ENCODE data around the gene LYPD6. TPM values are rescaled to one million over a fixed set of nuclear protein-coding genes. Genes with fewer than 3 reads are reported as not detected.

The LYPD6 gene
- total and polyA plus RNA-seq, 9 of the 15 experiments (the other 6 are each of a cell fraction or from before 2014, with no cell fraction given) = not detected

DNA sequence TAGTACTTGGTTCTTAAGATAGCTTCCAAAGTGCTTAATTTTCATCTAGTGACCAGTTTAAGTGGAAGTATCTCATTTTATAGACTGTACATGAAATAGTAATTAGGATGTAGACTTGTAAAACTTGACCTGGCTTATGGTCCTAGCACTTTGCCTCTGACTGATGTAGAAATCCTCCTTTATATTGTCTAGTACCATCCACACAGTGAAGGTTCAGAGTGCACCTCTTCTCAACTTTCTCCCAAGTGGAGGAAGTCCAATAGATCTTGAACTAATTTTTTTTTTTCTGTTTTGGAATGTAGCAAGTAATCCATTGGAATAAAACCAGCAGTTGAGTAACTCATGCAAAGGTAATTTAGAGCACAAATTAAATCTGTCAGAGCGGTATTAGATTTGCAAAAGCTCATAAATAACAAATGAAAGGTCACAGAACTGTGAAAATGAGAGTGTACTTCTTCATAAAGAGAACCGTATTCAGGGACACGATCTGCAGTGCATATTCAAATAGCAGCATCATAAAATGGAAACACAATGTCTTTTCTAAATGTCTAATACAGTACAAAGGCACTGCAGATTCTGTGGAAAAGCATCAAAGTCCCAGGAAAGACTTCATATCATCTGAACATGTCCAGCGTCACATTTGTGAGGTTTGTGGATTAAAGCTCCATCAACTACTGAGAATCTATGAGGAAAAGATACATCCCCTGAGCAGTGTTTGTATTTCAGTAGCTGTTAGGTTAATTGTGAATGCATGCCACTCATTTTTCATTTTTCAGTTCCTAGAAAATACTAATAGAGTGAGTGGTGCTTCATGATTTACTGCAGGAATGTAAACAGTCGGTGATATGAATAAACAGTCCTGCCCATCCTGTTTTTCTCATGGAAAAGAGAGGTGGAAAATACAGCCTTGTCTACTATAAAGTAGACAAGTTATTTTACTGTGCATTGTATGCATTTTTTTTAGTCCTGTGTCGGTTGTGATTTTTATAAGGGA is 100.7 kb downstream of the LYPD6 start:
- Histone ChIP-seq H3K27me3 (ENCODE audit: control insufficient read depth in 2 of 2, insufficient read depth in 2 of 2, low read length in 2 of 2) (no peaks in the 10 kb centered on the region), H4K20me1 (replicated peaks; ENCODE audit: control insufficient read depth, insufficient read depth, low read length) (no peaks in the 10 kb centered on the region), H3K79me2 (ENCODE audit: control insufficient read depth, insufficient read depth, low read length) (no peaks in the 10 kb centered on the region), H2AFZ (ENCODE audit: low read depth, low read length) (no peak overlapping the region), H3K9me1 (ENCODE audit: control insufficient read depth, insufficient read depth, low read length) (no peaks in the 10 kb centered on the region), H3K4me1 (replicated peaks in 1 of 2; ENCODE audit: control insufficient read depth in 2 of 2, insufficient read depth in 2 of 2, low read length in 2 of 2) (no peaks in the 10 kb centered on the region), H3K4me3 (no peak overlapping the region), H3K9ac (ENCODE audit: insufficient read depth in 1 of 2, low read depth in 2 of 2, low read length in 2 of 2) (no peak overlapping the region), H3K36me3 (ENCODE audit: control insufficient read depth, insufficient read depth, low read length) (no peaks in the 10 kb centered on the region), H3K9me3 (replicated peaks; ENCODE audit: control insufficient read depth, insufficient read depth, low read depth, low read length) (no peaks in the 10 kb centered on the region), H3K27ac (ENCODE audit: extremely low read depth, low read depth, low read length) (no peak overlapping the region), H3K4me2 (ENCODE audit: insufficient read depth, low read length) (no peak overlapping the region)
- no TSS peak for BruUV-seq (replicated peaks)
- ChIA-PET POLR2A (no interaction called here), CTCF (ENCODE audit: low intra/inter-chr PET ratio) (no interaction called here)
- intact Hi-C loops (cut with micrococcal nuclease) (no loop called here), in situ Hi-C loops (cut with MboI) (no loop called here)
- ATAC-seq (no peak), FAIRE-seq (no peak), DNase-seq (ENCODE audit: extremely low read depth in 1 of 4, low spot score in 3 of 4) (no peak)
- WGBS (ENCODE audit: insufficient coverage, low coverage, missing lambda C conversion rate) = 0% methylated on average over 6 of the region's 6 CpGs
- TF ChIP-seq ZC3H8 (IDR thresholded peaks at IDR 0.05) (no peak), ZNF280B (CRISPR knock-in tag; IDR thresholded peaks at IDR 0.05) (no peak), PHTF2 (CRISPR knock-in tag; IDR thresholded peaks at IDR 0.05) (no peak), ZC3H11A (IDR thresholded peaks at IDR 0.05; ENCODE audit: low read depth, low read length) (no peak), ZBTB33 (CRISPR knock-in tag; IDR thresholded peaks at IDR 0.05) (no peak), CLOCK (CRISPR knock-in tag; IDR thresholded peaks at IDR 0.05; ENCODE audit: borderline replicate concordance) (no peak), KHSRP (IDR thresholded peaks at IDR 0.05) (no peak), TFE3 (CRISPR knock-in tag; IDR thresholded peaks at IDR 0.05) (no peak)
- TF ChIP-seq, protein P1, sequence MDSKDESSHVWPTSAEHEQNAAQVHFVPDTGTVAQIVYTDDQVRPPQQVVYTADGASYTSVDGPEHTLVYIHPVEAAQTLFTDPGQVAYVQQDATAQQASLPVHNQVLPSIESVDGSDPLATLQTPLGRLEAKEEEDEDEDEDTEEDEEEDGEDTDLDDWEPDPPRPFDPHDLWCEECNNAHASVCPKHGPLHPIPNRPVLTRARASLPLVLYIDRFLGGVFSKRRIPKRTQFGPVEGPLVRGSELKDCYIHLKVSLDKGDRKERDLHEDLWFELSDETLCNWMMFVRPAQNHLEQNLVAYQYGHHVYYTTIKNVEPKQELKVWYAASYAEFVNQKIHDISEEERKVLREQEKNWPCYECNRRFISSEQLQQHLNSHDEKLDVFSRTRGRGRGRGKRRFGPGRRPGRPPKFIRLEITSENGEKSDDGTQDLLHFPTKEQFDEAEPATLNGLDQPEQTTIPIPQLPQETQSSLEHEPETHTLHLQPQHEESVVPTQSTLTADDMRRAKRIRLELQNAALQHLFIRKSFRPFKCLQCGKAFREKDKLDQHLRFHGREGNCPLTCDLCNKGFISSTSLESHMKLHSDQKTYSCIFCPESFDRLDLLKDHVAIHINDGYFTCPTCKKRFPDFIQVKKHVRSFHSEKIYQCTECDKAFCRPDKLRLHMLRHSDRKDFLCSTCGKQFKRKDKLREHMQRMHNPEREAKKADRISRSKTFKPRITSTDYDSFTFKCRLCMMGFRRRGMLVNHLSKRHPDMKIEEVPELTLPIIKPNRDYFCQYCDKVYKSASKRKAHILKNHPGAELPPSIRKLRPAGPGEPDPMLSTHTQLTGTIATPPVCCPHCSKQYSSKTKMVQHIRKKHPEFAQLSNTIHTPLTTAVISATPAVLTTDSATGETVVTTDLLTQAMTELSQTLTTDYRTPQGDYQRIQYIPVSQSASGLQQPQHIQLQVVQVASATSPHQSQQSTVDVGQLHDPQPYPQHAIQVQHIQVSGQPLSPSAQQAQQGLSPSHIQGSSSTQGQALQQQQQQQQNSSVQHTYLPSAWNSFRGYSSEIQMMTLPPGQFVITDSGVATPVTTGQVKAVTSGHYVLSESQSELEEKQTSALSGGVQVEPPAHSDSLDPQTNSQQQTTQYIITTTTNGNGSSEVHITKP (IDR thresholded peaks at IDR 0.05; ENCODE audit: partially characterized antibody) = no peak
